Fibroblast of skin of left quadriceps (primary cell): Measurements from ENCODE around the gene NIPAL1.

ENCODE experiments used
- DNase-seq, 2 experiments: peaks; one replicate each; pipeline ENCODE4 v3.0.0-alpha.2; 2013; ENCODE audit warnings: low read depth in 2 of 2

The NIPAL1 gene

DNA sequence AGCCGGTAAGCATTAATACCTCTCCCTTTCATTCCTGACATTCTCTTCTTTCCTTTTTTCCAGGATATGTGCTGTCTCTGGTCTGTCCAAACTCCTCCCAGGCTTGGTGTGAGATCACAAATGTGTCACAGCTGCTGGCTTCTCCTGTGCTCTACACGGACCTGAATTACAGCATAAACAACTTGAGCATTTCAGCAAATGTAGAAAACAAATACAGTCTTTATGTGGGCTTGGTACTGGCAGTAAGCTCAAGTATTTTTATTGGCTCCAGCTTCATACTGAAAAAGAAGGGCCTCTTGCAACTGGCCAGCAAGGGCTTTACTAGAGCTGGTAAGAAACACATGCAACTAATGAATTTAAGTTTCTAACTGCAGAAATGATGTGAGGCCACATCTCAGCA lies 8.4 kb downstream of the NIPAL1 start:
- no peak for DNase-seq

GRCh38 chr4:48027653-48028052 lies 11.1 kb downstream of the NIPAL1 start:
- DNase-seq, result no peak

DNA sequence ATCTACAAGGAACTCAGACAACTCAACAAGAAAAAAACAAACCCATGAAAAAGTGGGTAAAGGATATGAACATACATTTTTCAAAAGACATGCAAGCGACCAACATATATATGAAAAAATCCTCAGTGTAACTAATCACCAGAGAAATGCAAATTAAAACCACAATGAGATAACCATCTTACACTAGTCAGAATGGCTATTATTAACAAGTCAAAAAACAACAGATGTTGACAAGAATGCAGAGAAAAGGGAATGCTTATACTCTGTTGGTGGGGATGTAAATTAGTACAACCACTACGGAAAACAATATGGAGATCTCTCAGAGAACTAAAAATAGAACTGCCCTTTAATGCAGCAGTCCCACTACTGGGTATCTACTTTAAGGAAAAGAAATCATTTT lies 12.1 kb downstream of the NIPAL1 start:
- no peak for DNase-seq

GRCh38 chr4:48030470-48030869 lies 13.9 kb downstream of the NIPAL1 start:
- DNase-seq, result no peak

DNA sequence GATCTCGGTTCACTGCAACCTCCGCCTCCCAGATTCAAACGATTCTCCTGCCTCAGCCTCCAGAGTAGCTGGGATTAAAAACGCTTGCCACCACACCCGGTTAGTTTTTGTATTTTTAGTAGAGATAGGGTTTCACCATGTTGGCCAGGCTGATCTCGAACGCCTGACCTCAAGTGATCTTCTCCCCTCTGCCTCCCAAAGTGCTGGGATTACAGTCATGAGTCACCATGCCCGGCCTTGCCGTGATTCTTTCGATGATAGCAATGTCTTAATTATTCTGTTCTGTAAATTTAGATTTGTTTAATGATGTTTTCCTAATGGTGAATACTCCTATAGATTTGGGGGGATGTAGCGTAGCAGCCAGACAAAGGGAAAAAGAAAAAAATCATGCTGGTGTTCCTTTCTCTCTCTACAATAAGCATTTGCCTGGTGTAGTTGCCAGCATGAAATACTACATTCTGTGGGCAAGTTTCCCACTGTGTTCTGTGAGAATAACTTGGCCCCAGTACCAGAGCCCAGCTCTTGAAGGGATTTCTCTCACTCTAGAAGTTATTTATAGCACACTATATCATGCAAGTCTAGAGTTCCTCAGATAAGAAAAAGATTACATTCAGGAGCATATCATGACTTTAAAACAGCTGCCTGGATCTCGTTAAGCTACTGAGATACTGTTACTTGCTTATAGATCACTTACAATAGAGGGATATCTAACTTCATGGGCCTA lies 15.4 kb downstream of the NIPAL1 start:
- no peak for DNase-seq

GRCh38 chr4:48032721-48033120 lies 16.1 kb downstream of the NIPAL1 start:
- DNase-seq, result no peak

DNA sequence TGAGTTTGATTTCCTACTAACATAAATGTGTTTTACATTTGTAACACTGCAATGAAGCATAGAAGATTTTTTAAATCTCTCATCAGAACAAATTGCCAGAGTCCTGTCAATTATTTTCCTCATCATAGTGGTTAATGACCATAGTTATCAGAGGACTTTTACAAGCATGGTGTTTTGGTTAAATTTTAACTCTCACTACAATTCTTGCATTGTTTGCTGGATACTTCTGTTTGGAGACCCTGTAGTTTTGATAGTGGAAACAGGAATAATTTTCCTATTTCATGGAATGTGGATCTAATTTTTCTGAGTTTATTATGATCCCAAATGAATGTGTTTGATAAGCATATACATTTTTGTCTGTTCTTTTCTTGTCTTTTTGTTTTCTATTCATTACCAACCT lies 16.8 kb downstream of the NIPAL1 start:
- DNase-seq, result no peak

- DNase-seq, result no peak
Observed at GRCh38 chr4:48033825-48034413, 17.3 kb downstream of the NIPAL1 start.

DNA sequence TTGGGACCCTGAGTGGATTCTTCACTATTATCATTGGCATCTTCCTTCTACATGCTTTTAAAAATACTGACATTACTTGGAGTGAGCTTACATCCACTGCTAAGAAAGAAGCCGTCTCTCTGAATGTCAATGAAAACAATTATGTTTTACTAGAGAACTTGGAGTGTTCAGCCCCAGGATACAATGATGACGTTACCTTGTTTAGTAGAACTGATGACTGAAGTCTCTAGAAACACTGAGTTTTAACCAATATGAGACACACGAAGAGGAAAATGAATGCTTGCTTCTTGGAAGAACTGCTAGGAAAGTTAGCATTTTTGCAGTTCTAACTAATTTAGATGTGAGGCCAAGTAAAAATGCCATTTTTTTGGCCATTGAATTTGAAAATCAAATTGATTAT lies 19.4 kb downstream of the NIPAL1 start:
- no peak for DNase-seq

GRCh38 chr4:48037117-48037462 lies 20.5 kb downstream of the NIPAL1 start:
- no peak for DNase-seq

GRCh38 chr4:48038666-48039065 lies 22.1 kb downstream of the NIPAL1 start:
- no peak for DNase-seq

DNA sequence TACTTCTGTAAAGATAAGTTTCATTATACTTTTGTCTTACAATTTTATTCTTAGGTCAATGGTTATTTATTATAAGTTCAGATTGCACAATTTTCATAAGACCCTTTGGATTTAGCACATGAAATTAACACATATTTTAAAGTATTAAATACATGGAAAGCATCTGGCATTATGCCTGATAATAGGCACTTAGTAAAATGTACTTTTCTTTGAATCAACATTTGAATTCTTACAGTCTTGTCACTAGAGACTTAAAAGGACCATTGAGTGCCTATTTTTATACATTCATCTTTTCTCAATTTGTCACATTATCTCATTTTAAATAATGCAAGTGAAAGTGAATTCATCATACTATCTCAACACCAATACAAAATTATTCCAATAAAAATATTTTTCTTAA lies 23.0 kb downstream of the NIPAL1 start:
- DNase-seq, result no peak

DNA sequence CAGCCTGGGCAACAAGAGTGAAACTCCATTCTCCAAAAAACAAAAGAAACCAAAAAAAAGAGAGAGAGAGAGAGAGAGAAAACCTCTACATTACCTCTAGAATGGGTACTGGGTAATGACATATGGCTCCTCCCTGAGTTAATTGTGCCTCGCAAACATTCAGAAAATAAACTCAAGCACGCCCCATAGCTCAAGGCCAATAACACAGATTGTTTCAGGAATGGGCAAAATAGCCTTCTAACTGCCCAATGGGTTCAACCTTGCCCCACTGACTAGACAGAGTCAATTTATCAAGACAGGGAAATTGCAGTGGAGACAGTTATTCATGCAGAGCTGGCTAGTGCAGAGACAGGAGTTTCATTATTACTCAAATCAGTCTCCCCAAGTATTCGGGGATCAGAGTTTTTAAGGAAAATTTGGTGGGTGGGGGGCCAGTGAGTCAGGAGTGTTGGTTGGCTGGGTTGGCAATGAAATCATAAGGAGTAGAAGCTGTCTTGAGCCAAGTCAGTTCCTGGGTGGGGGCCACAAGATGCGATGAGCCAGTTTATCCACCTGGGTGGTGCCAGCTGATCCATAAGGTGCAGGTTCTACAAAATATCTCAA lies 25.1 kb downstream of the NIPAL1 start:
- no peak for DNase-seq

DNA sequence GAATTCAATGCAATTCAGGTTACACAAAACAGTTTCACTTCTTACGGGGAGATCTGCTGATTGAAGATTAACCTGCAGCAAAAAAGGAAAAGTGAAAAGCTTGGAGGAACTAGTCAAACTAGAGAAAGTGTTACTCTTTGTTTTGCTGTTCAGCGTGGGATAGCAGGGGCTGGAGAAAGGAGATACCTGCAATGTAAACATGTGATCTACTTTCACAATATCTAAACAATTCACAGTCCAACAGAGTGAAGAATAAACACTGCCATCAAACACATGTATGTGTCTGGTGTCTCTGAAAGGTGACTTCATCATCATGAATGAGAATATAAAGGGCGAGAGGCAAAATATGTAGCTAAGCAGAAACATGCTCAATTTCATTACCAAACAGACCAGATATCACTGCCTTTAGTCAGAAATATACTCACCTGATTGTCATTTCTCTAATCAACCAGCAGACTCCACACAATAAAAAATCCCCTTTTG lies 26.4 kb downstream of the NIPAL1 start:
- DNase-seq, result no peak

GRCh38 chr4:48043504-48043903 lies 26.9 kb downstream of the NIPAL1 start:
- DNase-seq, result no peak

DNA sequence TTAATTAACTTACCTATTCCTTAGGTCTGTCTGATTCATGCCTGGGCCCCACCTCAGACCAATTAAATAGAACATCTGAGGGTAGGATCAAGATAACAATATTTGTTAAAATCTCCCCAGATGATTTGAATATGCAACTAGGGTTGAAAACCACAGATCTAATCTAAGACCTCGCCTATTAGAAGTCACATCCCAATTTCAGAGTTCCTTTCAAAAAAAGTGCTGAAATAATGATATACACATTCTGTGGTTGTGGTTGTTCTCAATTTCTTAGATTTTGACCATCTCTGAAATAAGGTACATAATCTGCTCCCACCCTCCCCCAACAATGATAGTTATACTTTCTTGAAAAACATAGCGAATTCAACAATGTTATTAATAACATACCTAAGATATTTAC lies 27.7 kb downstream of the NIPAL1 start:
- DNase-seq, result no peak

DNA sequence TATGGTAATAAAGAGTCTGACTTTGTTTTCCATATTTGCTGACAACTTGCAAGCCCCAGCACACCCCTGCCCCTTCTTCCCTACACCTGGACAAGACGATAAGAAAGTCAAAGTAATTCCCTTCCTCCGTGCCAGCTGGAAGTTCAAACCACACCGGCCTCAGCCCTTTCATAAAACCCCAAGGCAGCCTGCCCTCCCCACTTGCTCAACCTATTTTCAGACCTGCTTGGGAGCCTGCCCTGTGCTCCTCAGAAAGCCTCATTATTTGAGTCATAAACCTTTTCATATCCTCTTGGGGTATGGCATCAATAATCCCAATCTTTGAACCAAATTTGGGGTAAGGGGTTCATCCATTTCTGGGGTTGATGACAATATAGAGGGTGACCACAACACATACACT lies 29.5 kb downstream of the NIPAL1 start:
- no peak for DNase-seq

GRCh38 chr4:48047421-48047844 lies 30.9 kb downstream of the NIPAL1 start:
- DNase-seq, result no peak

GRCh38 chr4:48047896-48048295 lies 31.3 kb downstream of the NIPAL1 start:
- no peak for DNase-seq

GRCh38 chr4:48049483-48049882 lies 32.9 kb downstream of the NIPAL1 start:
- no peak for DNase-seq

GRCh38 chr4:48051078-48051477 lies 34.5 kb downstream of the NIPAL1 start:
- DNase-seq, result no peak

DNA sequence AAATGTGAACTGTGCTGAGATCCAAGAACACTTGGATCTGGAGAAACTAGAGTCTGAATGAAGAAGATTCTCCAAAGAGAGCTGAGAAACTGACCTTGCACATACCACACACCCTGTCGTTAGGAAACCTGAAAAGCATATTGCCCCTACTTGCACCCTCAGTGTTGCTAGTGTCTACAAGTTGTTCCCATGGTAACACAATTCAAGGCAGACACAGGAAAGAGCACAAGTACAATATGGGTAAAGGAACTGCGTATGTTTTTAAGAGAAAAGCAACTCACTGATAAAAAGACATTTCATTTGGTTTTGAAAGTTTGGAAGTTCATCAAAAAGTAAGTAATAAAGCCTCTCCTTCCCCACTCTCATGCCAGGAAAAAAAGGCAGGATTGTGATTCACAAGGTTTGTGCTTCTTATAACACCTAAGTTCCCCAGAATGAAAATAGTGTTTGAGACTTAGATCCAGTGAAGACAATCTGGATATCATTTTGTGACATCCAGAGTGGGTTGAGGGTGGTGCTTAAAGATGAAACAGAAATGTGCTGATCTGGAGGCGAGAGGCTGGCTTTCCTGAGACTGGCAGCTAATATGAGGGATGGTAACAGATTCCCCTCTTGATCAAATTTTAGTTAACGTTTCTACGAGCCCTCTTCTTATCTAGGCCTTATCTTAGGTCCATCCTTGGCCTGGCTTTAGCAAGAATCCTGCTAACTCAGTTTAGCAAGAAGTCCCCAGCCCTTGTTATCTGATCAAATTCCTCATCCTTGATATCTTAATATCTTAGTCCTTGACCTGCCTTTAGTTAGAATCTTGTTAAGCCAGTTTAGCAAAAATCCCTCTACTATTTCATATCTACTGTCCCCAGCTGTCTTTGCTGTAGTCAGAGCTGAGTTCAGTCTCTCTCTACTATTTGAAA lies 42.3 kb downstream of the NIPAL1 start:
- no peak for DNase-seq
